ENCODE data around the gene DZIP1L.

The DZIP1L gene

GRCh38 chr3:138068046-138068445 is 47.4 kb downstream of the DZIP1L start:
- DNase-seq (ENCODE audit: low read depth) = no peak

- no peak for DNase-seq (ENCODE audit: low read depth)
These were observed 48.4 kb downstream of the DZIP1L start for GRCh38 chr3:138066972-138067371.

GRCh38 chr3:138066383-138066782 is 49.0 kb downstream of the DZIP1L start:
- no peak for DNase-seq (ENCODE audit: low read depth)

- no peak for DNase-seq (ENCODE audit: low read depth)
These were observed 49.5 kb downstream of the DZIP1L start for GRCh38 chr3:138065949-138066348.

- DNase-seq (ENCODE audit: low read depth) = no peak
These were observed 52.0 kb downstream of the DZIP1L start for GRCh38 chr3:138063416-138063815.

- peak; percentile 57 for DNase-seq (ENCODE audit: low read depth)
These were observed 52.8 kb downstream of the DZIP1L start for GRCh38 chr3:138062626-138063025.

- DNase-seq (ENCODE audit: low read depth) = no peak
These were observed 53.4 kb downstream of the DZIP1L start for GRCh38 chr3:138062037-138062436.

GRCh38 chr3:138060792-138061191 is 54.6 kb downstream of the DZIP1L start:
- no peak for DNase-seq (ENCODE audit: low read depth)

- no peak for DNase-seq (ENCODE audit: low read depth)
These were observed 56.1 kb downstream of the DZIP1L start for GRCh38 chr3:138059261-138059660.

- DNase-seq (ENCODE audit: low read depth) = no peak
These were observed 58.0 kb downstream of the DZIP1L start for GRCh38 chr3:138057384-138057783.

- DNase-seq (ENCODE audit: low read depth) = no peak
These were observed 61.4 kb downstream of the DZIP1L start for GRCh38 chr3:138054057-138054456.

- DNase-seq (ENCODE audit: low read depth) = peak; percentile 31
These were observed 63.2 kb downstream of the DZIP1L start for GRCh38 chr3:138051947-138052802.

GRCh38 chr3:138049157-138049919 is 66.1 kb downstream of the DZIP1L start:
- no peak for DNase-seq (ENCODE audit: low read depth)

GRCh38 chr3:138047596-138048158 is 67.7 kb downstream of the DZIP1L start:
- DNase-seq (ENCODE audit: low read depth) = no peak

- no peak for DNase-seq (ENCODE audit: low read depth)
These were observed 68.5 kb downstream of the DZIP1L start for GRCh38 chr3:138046955-138047354.

- DNase-seq (ENCODE audit: low read depth) = no peak
These were observed 69.3 kb downstream of the DZIP1L start for GRCh38 chr3:138046085-138046484.

GRCh38 chr3:138043266-138044029 is 72.0 kb downstream of the DZIP1L start:
- peak; percentile 89 for DNase-seq (ENCODE audit: low read depth)

GRCh38 chr3:138042043-138042442 is 73.4 kb downstream of the DZIP1L start:
- DNase-seq (ENCODE audit: low read depth) = peak; percentile 34

- no peak for DNase-seq (ENCODE audit: low read depth)
These were observed 76.5 kb downstream of the DZIP1L start for GRCh38 chr3:138038725-138039462.

GRCh38 chr3:138036572-138036971 is 78.8 kb downstream of the DZIP1L start:
- no peak for DNase-seq (ENCODE audit: low read depth)

- no peak for DNase-seq (ENCODE audit: low read depth)
These were observed 80.5 kb downstream of the DZIP1L start for GRCh38 chr3:138034918-138035317.
